WERI-Rb-1 (cell line): ENCODE measurements around the gene ACVRL1.

Experiments used
- DNase-seq: peaks from one replicate; pipeline ENCODE4 v3.0.0-alpha.2; 2020
- H3K27ac ChIP-seq: fragments of 250-450 bp; sonication (Bioruptor Pico); 2 replicates; pipeline ENCODE4 v1.5.1; 2020; ENCODE audit warnings: mild to moderate bottlenecking, moderate library complexity
- H3K27me3 ChIP-seq: fragments of 250-450 bp; sonication (Bioruptor Pico); 2 replicates; pipeline ENCODE4 v1.5.1; 2021; ENCODE audit warnings: mild to moderate bottlenecking, low read depth, moderate library complexity; ENCODE audit not compliant: insufficient read depth, severe bottlenecking
- H3K36me3 ChIP-seq: fragments of 250-450 bp; sonication (Bioruptor Pico); 2 replicates; pipeline ENCODE4 v1.5.1; 2020; ENCODE audit warnings: mild to moderate bottlenecking, moderate library complexity
- H3K4me3 ChIP-seq: 2 replicates; pipeline ENCODE4 v1.5.1; 2011; ENCODE audit warnings: low read depth, mild to moderate bottlenecking, control low read depth, low read length
- H3K9me3 ChIP-seq: fragments of 250-450 bp; sonication (Bioruptor Pico); 2 replicates; pipeline ENCODE4 v1.5.1; 2021; ENCODE audit warnings: mild to moderate bottlenecking, moderate library complexity; ENCODE audit not compliant: severe bottlenecking
- CTCF ChIP-seq: IDR thresholded peaks from 2 replicates; pipeline ENCODE4 v1.5.1; 2011; ENCODE audit warnings: low read depth, mild to moderate bottlenecking, control low read depth, inconsistent platforms, low read length

ACVRL1 gene

DNA sequence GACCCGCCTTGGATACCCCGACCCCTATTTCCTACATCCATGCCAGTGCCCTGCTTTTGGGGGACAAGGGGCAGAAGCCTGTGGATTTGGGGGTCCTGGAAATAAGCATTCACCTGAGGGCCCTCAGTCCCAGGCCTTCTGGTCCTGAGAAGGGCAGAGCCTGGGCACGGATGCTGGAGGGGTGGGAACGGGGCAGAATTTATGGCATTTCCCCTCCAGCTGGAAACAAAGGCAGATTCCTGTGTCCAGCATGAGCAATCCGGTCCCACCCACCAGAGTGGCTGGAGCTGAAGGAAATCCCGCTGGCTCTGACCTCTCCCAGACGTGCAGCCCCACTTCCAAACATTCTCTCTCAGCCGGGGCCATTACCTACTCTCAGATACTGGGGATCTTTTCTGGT lies 10.1 kb upstream of the ACVRL1 start:
- Histone ChIP-seq H3K36me3 (no peaks in the 10 kb centered on the region), H3K27ac (no peak overlapping the region), H3K9me3 (no peaks in the 10 kb centered on the region), H3K27me3 (no peaks in the 10 kb centered on the region), H3K4me3 (no peak overlapping the region)
- no peak for DNase-seq
- TF ChIP-seq CTCF = no peak

GRCh38 chr12:51898506-51898905 lies 8.8 kb upstream of the ACVRL1 start:
- no peaks in the 10 kb centered on the region for H3K36me3 ChIP-seq
- H3K27me3 ChIP-seq = no peaks in the 10 kb centered on the region
- no peak for TF ChIP-seq CTCF

DNA sequence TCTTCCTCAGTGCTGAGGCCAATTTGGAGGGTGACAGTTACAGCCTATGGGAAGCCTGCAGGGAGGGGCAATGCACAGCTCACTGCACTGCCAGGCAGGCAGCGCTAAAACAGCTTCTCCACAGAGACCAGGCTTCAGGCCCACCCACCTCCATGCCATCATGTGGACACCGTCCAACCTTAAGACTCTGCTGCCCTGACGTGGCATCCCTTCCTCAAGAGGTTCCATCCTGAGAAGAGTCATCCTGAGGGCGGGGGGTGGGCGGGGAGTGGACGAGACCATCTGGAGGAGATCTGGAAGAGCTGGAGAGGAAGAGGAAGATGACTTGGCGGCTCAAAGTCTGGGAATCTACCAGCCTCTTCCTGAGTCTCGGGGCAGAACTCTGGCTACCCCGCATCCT lies 8.4 kb upstream of the ACVRL1 start:
- DNase-seq = no peak
- TF ChIP-seq CTCF = no peak
- Histone ChIP-seq H3K36me3 (no peaks in the 10 kb centered on the region), H3K4me3 (no peak overlapping the region), H3K27ac (no peak overlapping the region), H3K9me3 (no peaks in the 10 kb centered on the region), H3K27me3 (no peaks in the 10 kb centered on the region)

More at GRCh38 chr12:51898506-51898905, 8.8 kb upstream of the ACVRL1 start:
- Histone ChIP-seq H3K9me3 (no peaks in the 10 kb centered on the region), H3K27ac (no peak overlapping the region), H3K4me3 (no peak overlapping the region)
- DNase-seq = no peak

DNA sequence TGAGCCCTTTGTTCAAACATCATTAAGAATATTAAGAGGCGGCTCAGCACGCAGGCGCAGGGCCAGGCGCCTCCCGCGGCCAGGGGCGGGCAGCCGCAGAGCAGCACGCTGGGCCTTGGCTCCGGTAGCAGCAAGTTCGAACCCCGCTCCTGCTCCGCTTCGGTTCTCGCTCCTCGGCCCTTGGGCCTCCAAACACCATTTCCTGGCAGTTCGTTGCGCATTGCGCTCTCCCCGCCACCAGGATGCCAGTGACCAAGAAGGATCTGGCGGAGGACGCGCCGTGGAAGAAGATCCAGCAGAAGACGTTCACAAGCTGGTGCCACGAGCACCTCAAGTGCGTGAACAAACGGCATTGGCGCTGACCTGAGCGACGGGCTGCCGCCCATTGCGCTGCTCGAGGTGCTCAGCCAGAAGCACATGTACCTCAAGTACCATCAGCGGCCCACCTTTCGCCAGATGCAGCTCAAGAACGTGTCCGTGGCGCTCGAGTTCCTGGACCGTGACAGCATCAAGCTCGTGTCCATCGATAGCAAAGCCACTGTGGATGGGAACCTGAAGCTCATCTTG lies 6.9 kb upstream of the ACVRL1 start:
- Histone ChIP-seq H3K27ac (no peak overlapping the region), H3K9me3 (no peaks in the 10 kb centered on the region), H3K4me3 (no peak overlapping the region), H3K27me3 (no peaks in the 10 kb centered on the region), H3K36me3 (no peaks in the 10 kb centered on the region)
- TF ChIP-seq CTCF = no peak
- no peak for DNase-seq

GRCh38 chr12:51901121-51901817 lies 6.0 kb upstream of the ACVRL1 start:
- no peak for DNase-seq
- Histone ChIP-seq H3K36me3 (no peaks in the 10 kb centered on the region), H3K27ac (no peak overlapping the region), H3K27me3 (no peaks in the 10 kb centered on the region), H3K9me3 (no peaks in the 10 kb centered on the region), H3K4me3 (no peak overlapping the region)
- no peak for TF ChIP-seq CTCF

GRCh38 chr12:51901881-51902280 lies 5.4 kb upstream of the ACVRL1 start:
- Histone ChIP-seq H3K4me3 (no peak overlapping the region), H3K36me3 (no peaks in the 10 kb centered on the region), H3K9me3 (no peaks in the 10 kb centered on the region), H3K27me3 (no peaks in the 10 kb centered on the region), H3K27ac (no peak overlapping the region)
- TF ChIP-seq CTCF = no peak
- no peak for DNase-seq
